Heart right ventricle (tissue), 16 donors: ENCODE results near the gene GXYLT1. TPM values are rescaled to one million over a fixed set of nuclear protein-coding genes. Genes with fewer than 3 reads are reported as not detected.

ENCODE experiments used
- ATAC-seq, 8 donors: fragments of 200-7000 bp; cut with Tn5 transposase; one replicate each; pipeline ENCODE4 v1.9.1; 2020; ENCODE audit warnings: mild to moderate bottlenecking in 8 of 8, moderate library complexity in 8 of 8, moderate number of reproducible peaks in 1 of 8
- DNase-seq, 2 donors: peaks; one replicate each; pipeline ENCODE4 v3.0.0-alpha.2; 2020
- H3K27ac ChIP-seq, 10 donors: fragments of 200-600 bp; sonication (generic) in 2 of 10; one replicate each; pipeline versions ENCODE4 v1.5.0 to v1.8.0; 2020 to 2022; ENCODE audit warnings: mild to moderate bottlenecking in 3 of 10
- H3K27me3 ChIP-seq, 7 donors: fragments of 200-600 bp; one replicate each; pipeline ENCODE4 v1.8.0; 2021 to 2022; ENCODE audit warnings: mild to moderate bottlenecking in 2 of 7
- H3K36me3 ChIP-seq, 9 donors: fragments of 200-600 bp; sonication (generic) in 1 of 9; one replicate each; pipeline versions ENCODE4 v1.5.0 to v1.8.0; 2020 to 2022; ENCODE audit warnings: mild to moderate bottlenecking in 2 of 9
- H3K4me1 ChIP-seq, 9 donors: fragments of 200-600 bp; sonication (generic) in 1 of 9; one replicate each; pipeline versions ENCODE4 v1.5.0 to v1.8.0; 2020 to 2022; ENCODE audit warnings: mild to moderate bottlenecking in 4 of 9
- H3K4me3 ChIP-seq, 10 donors: fragments of 200-600 bp; sonication (generic) in 2 of 10; one replicate each; pipeline versions ENCODE4 v1.5.0 to v1.8.0; 2020 to 2022; ENCODE audit warnings: mild to moderate bottlenecking in 7 of 10, moderate library complexity in 2 of 10
- H3K9me3 ChIP-seq, 11 donors: fragments of 200-600 bp in 10 of 11; sonication (generic) in 2 of 11; one replicate each; pipeline versions ENCODE4 v1.5.0 to v1.8.0; 2013 to 2022; ENCODE audit warnings: mild to moderate bottlenecking in 2 of 11, control low read depth in 1 of 11, moderate library complexity in 1 of 11
- WGBS, 2 donors: extraction: QIAGEN DNeasy Blood & Tissue Kit; methylation state at CpG; one replicate each; pipeline ENCODE4 v1.1.7; 2013; ENCODE audit warnings: inconsistent platforms in 1 of 2; 5-methylcytosine and 5-hydroxymethylcytosine counted together
- intact Hi-C, 10 donors: fragments of 100-400 bp; cut with DNase I; formaldehyde crosslinking; loops; one replicate each; pipeline versions ENCODE4 v1.11.1 to v1.14.2; 2022
- polyA plus RNA-seq, 2 donors: library from polyadenylated mRNA; stranded (reverse); fragments of 200-250 nt; gene quantifications; one replicate each; pipeline ENCODE4 v1.2.3, GENCODE V29; 2013
- total RNA-seq, 10 donors: library from RNA; stranded (reverse); fragmentation: NEBNext Ultra II Directional in 3 of 10; extraction: Animal tissue kit (Norgen Biotek cat#: 25700) in 3 of 10; gene quantifications; one replicate each; pipeline versions ENCODE4 v1.2.1 to v1.2.4, GENCODE V29; 2021 to 2023
- TF ChIP-seq, protein P1 (sequence below), 9 donors: fragments of 200-600 bp; sonication (generic) in 2 of 9; IDR thresholded peaks; one replicate each; pipeline versions ENCODE4 v1.5.0 to v1.8.0; 2021 to 2022; ENCODE audit warnings: antibody characterized with exemption in 9 of 9, mild to moderate bottlenecking in 5 of 9, moderate library complexity in 1 of 9
- donor health status: Arrhythmogenic right ventricular cardiomyopathy.
- donor health status: ischemic (EF 13 %, LVEDD 7.1; RV severe dilation, severe dysfunction).
- donor health status: healthy with polysubstance abuse.
- donor health status: DM: no; HTN: yes; CAD: no.
- donor health status: DM: no; HTN: no; CAD: no.
- donor health status: ischemic (EF 25% LVEDD 6.9; RV normal size, moderate dysfunction).
- donor health status: ischemic (EF 25% LVEDD 5.7; RV mildly dilated, moderate dysfunction).
- donor health status: healthy.
- donor health status: DM: yes; HTN: yes; CAD: no.
- donor health status: Ischemic cardiomyopathy.
- donor health status: ischemic (EF 35%, LVEDD 5.7; RV mildly dilated, moderate dysfunction).
- donor health status: nonischemic (EF 11% LVEDD 7.7; RV severe dilation, severe dysfunction).
- donor health status: DM: yes; HTN: yes; CAD: no.
- donor health status: PGD.
- donor health status: ischemic (EF 29% LVEDD 5.4; RV normal size, mild dysfunction).
- donor health status: nonischemic (EF 23%, LVEDD 6.1; RV moderate dilation, normal function).

The GXYLT1 gene
- total and polyA plus RNA-seq, 12 donors, result 1.7 to 7.8 (median 5.3) TPM

DNA sequence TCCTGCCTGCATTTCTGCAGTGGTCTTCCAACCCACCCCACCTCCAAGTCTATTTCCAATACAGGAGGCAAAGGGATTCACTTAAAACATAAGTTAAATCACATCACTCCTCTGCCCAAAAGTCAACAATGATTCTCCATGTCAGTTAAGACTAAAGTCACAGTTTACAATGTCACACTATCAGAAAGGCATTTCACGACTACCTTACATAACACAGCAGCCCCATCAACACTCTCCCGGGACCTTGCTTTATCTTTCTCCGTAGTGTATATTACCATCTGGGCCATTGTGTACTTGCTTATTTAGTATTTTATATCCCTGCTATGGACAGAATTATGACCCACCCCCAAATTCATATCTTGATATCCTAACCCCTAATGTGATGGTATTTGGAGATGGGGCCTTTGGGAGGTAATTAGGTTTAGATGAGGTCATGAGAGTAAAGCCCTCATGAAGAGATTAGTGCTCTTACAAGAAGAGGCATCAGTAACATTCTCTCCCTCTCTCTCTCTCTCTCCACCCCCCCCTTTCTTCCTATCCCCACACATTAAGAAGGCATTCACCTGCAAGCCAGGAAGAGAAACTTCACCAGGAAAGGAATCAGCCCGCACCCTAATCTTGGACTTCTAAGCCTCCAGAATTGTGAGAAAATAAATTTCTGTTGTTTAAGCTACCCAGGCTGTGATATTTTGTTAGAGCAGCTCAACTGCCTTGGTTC, 112.7 kb downstream of the GXYLT1 start:
- Histone ChIP-seq H3K4me1 (no peaks in the 10 kb centered on the region), H3K4me3 (no peak overlapping the region), H3K27me3 (no peaks in the 10 kb centered on the region), H3K36me3 (no peaks in the 10 kb centered on the region), H3K9me3 (peaks cover 0 to 10% (median 6%) of the 10 kb centered on the region in 11 donors), H3K27ac (no peak overlapping the region)
- WGBS, 2 donors, result 42 to 44% methylated on average over 4 of the region's 4 CpGs
- TF ChIP-seq, protein P1, sequence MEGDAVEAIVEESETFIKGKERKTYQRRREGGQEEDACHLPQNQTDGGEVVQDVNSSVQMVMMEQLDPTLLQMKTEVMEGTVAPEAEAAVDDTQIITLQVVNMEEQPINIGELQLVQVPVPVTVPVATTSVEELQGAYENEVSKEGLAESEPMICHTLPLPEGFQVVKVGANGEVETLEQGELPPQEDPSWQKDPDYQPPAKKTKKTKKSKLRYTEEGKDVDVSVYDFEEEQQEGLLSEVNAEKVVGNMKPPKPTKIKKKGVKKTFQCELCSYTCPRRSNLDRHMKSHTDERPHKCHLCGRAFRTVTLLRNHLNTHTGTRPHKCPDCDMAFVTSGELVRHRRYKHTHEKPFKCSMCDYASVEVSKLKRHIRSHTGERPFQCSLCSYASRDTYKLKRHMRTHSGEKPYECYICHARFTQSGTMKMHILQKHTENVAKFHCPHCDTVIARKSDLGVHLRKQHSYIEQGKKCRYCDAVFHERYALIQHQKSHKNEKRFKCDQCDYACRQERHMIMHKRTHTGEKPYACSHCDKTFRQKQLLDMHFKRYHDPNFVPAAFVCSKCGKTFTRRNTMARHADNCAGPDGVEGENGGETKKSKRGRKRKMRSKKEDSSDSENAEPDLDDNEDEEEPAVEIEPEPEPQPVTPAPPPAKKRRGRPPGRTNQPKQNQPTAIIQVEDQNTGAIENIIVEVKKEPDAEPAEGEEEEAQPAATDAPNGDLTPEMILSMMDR (IDR thresholded peaks at IDR 0.05), result no peak
- intact Hi-C loops, result loop anchor here in 1 of 10 donors (2.0 kb wide), 1 partner anchor 47 kb away; no protein-coding TSS in a partner anchor
- DNase-seq, result no peak
- no peak for ATAC-seq

Other genes with a start within 250 kb of the GXYLT1 start
- gene YAF2, start 93.4 kb upstream of the GXYLT1 start, total RNA-seq, result 100 to 1,000 TPM in 1 of 10 donors, 10 to 100 TPM in 9; 61.9 to 129 (median 90.5) TPM
- gene YAF2, start 93.4 kb upstream of the GXYLT1 start, polyA plus RNA-seq, result 10 to 100 TPM; 26.9 to 41.7 TPM
- 10 to 100 TPM; 51.0 to 69.6 (median 58.6) TPM for gene ZCRB1, start 181.2 kb upstream of the GXYLT1 start, total RNA-seq
- gene ZCRB1, start 181.2 kb upstream of the GXYLT1 start, polyA plus RNA-seq, result 10 to 100 TPM; 26.1 to 79.2 TPM
- 10 to 100 TPM; 28.2 to 41.8 (median 34.8) TPM for gene PPHLN1, start 181.3 kb upstream of the GXYLT1 start, total RNA-seq
- gene PPHLN1, start 181.3 kb upstream of the GXYLT1 start, polyA plus RNA-seq, result 10 to 100 TPM; 15.4 to 25.8 TPM